Measurements from ENCODE around the gene EYA2.
A peak's percentile ranks its signal among the peaks of the same experiment; 100 is the strongest.
"Not testable (repeated sequence)": the region's sequence is repeated elsewhere in the genome, so short reads cannot be mapped to it uniquely, and the experiment has no call there.

EYA2 gene

GRCh38 chr20:47159166-47159565 is 264.5 kb downstream of the EYA2 start:
- DNase-seq = no peak

DNA sequence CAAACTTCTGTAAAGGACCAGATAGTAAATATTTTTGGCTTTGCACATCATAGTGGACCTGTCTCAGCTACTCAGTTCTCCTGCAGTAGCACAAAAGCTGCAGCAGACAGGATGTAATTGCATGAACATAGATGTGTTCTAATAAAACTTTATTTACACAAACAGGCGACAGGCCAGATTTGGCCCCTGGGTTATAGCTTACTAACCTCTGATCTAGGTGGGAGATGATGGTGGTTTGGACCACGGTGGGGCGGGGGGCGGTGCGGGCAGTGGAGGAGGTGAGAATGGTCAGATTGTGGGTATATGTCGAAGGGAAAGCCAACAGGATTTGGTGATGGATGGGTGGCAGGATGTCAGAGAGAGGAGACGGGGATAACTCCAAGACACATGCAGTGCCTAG is 265.6 kb downstream of the EYA2 start:
- no peak for DNase-seq

- no peak for DNase-seq
Measured at GRCh38 chr20:47160992-47161391, 266.3 kb downstream of the EYA2 start.

DNA sequence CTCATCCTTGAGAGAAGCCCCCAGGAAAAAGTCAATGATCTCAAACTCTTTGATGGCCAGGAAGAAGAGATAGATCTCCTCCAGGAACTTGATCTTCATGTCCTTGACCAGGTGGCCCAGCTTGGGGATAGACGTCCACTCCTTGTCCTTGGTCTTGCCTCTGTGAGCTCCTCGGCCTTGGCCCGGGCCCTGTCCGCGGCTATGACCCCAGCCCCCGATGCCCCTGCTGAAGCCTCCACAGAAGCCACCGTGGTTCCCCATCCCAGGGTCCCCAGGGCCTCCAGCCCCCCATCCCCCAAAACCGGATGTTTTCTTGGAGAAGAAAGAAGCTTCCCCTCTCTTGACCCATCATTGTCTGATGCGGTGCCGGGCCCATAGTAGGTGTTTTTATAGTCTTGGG is 266.8 kb downstream of the EYA2 start:
- DNase-seq = no peak

GRCh38 chr20:47164140-47164539 is 269.5 kb downstream of the EYA2 start:
- no peak for DNase-seq

DNA sequence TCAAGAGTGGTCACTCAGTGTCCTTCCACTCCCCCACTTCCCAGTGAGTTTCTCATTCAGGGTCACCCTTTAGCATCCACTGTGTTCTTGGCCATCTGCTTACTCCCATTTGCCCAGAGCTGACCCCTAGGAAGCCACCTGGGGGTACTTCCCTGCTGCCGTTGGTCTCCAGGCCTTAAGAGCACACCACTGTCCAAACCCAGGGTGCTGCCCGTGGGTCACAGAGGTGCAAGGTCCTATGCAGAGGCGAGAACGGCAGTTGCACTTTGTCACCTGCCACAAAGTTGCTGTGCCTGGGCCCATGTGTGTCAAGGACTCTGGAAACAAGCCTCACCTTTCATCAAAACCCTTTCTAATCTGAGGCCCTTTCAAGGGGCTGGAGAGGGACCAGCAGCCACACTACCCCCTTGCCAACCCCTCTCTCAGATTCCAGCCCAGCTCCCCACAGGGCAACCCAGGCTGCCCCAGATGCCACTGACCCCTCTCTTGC is 270.8 kb downstream of the EYA2 start:
- no peak for DNase-seq

GRCh38 chr20:47167846-47168245 is 273.2 kb downstream of the EYA2 start:
- no peak for DNase-seq

DNA sequence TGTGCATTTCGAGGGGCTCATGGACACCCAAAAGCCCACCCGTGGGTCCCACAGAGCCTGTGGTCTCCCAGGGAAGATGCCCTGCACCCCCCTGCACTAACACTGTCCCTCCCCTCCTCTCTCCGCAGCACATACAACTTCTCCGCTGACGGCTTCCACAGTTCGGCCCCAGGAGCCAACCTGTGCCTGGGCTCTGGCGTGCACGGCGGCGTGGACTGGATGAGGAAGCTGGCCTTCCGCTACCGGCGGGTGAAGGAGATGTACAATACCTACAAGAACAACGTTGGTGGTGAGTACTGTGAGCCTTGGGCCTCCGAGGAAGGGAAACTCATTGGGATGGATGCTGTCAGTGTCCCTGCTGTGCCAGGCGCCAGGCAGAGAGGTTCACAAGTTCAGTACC is 277.9 kb downstream of the EYA2 start:
- DNase-seq = no peak

GRCh38 chr20:47173596-47174216 is 279.1 kb downstream of the EYA2 start:
- DNase-seq = no peak

GRCh38 chr20:47174456-47175243 is 280.0 kb downstream of the EYA2 start:
- no peak for DNase-seq

- DNase-seq = no peak
Measured at GRCh38 chr20:47175493-47175892, 280.9 kb downstream of the EYA2 start.

DNA sequence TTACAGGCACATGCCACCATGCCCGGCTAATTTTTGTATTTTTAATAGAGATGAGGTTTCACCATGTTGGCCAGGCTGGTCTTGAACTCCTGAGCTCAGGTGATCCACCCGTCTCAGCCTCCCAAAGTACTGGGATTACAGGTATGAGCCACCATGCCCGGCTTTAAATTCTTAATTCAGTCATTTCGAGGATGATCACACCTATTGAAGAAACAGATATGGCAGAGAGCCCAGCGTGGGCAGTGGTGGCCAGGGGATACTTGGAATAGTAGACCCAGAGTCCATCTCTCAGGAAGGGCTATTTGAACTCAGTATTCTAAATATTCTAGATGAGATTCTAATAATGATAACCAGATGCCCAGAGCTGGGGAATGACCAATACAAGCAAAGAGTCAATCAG is 281.6 kb downstream of the EYA2 start:
- not testable (repeated sequence) for DNase-seq

DNA sequence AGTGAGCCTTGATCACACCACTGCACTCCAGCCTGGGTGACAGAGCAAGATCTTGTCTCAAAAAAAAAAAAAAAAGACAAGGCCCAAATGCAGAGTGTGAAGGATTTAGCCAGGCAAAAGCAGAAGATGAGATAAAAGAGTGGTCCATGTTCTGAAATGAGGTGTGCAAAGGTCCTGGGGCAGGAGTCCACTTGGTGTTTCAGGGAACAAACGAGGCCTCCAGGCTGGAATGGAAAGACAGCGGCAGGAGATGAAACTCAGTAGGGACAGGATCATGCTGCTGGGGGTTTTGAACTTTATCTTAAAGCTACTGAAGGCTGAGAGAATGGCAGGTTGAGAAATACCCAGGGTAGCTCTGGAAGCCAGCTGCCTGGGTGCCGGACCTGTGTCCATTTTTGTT is 283.6 kb downstream of the EYA2 start:
- DNase-seq = no peak

- DNase-seq = no peak
Measured at GRCh38 chr20:47178851-47179250, 284.2 kb downstream of the EYA2 start.

- DNase-seq = no peak
Measured at GRCh38 chr20:47179267-47179666, 284.6 kb downstream of the EYA2 start.

DNA sequence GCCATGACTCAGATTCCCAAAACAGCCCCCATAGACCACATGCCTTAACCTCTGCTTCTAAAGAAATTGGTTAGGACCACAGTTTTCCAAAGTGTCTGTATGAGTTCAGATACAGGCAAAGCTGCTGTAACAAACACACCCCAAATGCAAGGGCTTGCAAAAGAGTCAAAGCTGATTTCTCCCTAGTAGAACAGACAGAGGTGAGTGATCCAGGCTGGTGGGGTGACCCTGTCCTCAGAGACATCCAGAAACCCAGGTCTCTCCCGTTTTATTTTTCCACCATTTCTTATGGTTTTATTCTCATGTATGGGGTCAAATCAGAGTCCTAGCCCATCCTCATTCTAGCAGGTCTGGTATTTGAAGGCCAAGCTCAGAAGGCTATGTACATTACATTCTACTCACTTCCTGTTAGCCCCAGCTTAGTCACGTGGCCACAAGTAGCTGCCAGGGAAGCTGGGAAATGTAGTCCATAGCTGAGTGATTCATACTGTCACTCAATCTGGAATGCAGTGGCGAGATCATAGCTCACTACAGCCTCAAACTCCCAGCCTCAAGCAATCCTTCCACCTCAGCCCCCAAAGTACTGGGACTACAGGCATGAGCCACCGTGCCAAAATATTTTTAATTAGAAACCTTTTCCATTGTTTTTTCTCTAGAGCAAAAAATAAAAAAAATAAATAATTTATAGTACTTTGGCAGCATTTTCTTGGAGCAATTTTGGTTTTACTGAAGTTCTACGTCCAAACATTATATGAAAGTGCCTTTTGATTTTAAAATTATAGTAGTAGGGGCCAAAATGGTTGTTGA is 286.6 kb downstream of the EYA2 start:
- peak; percentile 70 for DNase-seq

- no peak for DNase-seq
Measured at GRCh38 chr20:47183367-47183766, 288.7 kb downstream of the EYA2 start.

GRCh38 chr20:47187450-47188195 is 293.0 kb downstream of the EYA2 start:
- no peak for DNase-seq

DNA sequence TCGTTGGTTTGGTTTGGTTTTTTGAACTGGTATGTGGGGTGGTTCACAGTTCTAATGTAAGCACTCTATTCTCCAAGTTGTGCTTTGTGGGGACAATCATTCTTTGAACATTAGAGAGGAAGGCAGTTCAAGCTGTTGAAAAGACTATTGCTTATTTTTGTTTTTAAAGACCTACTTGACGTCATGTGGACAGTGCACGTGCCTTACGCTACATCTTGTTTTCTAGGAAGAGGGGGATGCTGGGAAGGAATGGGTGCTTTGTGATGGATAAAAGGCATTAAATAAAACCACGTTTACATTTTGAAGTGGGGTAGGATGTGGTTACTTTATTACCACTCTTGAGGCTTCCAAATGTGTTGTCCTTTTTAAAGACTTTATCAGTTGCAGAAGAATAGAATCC is 293.9 kb downstream of the EYA2 start:
- no peak for DNase-seq

GRCh38 chr20:47189060-47189459 is 294.4 kb downstream of the EYA2 start:
- no peak for DNase-seq

DNA sequence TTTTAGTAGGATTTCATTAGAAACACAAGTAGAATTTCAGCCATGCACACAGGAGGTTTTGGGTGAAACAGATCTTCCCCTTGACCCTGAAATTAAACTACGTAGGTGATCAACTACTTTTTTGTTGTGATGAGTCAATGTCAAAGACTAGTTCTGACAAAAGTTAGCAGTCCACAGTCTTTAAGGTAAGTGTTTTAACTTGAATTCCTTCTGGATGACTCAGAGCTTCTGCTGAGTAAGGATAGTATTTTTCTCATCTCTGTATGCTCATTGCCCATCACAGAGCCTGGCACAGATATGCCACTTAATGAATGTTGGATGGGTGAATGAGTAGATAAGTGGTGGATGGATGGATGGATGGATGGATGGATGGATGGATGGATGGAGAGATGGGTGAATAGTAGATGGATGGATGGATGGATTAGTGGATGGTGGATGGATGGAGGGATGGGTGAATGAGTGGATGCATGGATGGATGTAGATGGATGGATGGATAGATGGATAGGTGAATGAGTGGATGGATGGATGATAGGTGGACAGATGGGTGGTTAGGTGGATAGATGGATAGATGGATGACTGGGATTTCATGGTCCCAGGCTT is 296.5 kb downstream of the EYA2 start:
- no peak for DNase-seq

GRCh38 chr20:47191956-47192355 is 297.3 kb downstream of the EYA2 start:
- no peak for DNase-seq

GRCh38 chr20:47195573-47195972 is 300.9 kb downstream of the EYA2 start:
- no peak for DNase-seq

All from NCI-H2029 (cell line).